Thyroid gland (tissue), 4 donors: ENCODE measurements around the gene RASGRP1. TPM values are rescaled to one million over a fixed set of nuclear protein-coding genes. Genes with fewer than 3 reads are reported as not detected.
"Not testable (repeated sequence)": the region's sequence is repeated elsewhere in the genome, so short reads cannot be mapped to it uniquely, and the experiment has no call there.

Experiments used
- DNase-seq, 2 donors: peaks; one replicate each; pipeline ENCODE4 v3.0.0-alpha.2; 2019
- H3K27ac ChIP-seq, 3 donors: fragments of 200-600 bp; sonication (generic); 1 replicate in 2 of 3; 2 replicates in 1 of 3; pipeline ENCODE4 v1.5.1; 2016 to 2019; ENCODE audit warnings: mild to moderate bottlenecking in 1 of 3, moderate library complexity in 1 of 3
- H3K27me3 ChIP-seq: fragments of 200-600 bp; sonication (generic); one replicate; pipeline ENCODE4 v1.5.1; 2019
- H3K36me3 ChIP-seq, 2 donors: fragments of 200-600 bp; sonication (generic); one replicate each; pipeline ENCODE4 v1.5.1; 2016 to 2019
- H3K4me1 ChIP-seq, 2 donors: fragments of 200-600 bp; sonication (generic); one replicate each; pipeline ENCODE4 v1.5.1; 2017 to 2019
- H3K4me3 ChIP-seq, 3 donors: fragments of 200-600 bp; sonication (generic); replicated peaks in 1 of 3; 1 replicate in 2 of 3; 2 replicates in 1 of 3; pipeline ENCODE4 v1.5.1; 2016; ENCODE audit warnings: mild to moderate bottlenecking in 1 of 3
- H3K9me3 ChIP-seq: fragments of 200-600 bp; sonication (generic); one replicate; pipeline ENCODE4 v1.5.1; 2017
- POLR2A ChIP-seq, 2 donors: fragments of 450-650 bp; IDR thresholded peaks; one replicate each; pipeline ENCODE4 v1.6.1; 2017; ENCODE audit warnings: antibody characterized with exemption in 2 of 2, mild to moderate bottlenecking in 2 of 2, moderate library complexity in 1 of 2
- WGBS, 2 donors: methylation state at CpG; one replicate each; pipeline ENCODE4 v1.1.5; 2017; 5-methylcytosine and 5-hydroxymethylcytosine counted together
- intact Hi-C: fragments of 100-400 bp; cut with DNase I; formaldehyde crosslinking; loops from one replicate; pipeline ENCODE4 v1.15.1; 2023
- total RNA-seq, 4 donors: library from RNA; depleted of rRNA; stranded (reverse); fragments of >200 nt; gene quantifications; one replicate each; pipeline ENCODE4 v1.2.3, GENCODE V29; 2016
- TF ChIP-seq, protein P1 (sequence below), 6 experiments: fragments of 200-600 bp in 3 of 6; fragments of 450-650 bp in 3 of 6; sonication (generic) in 3 of 6; IDR thresholded peaks; one replicate each; pipeline ENCODE4 v1.5.1; 2016 to 2019; ENCODE audit warnings: antibody characterized with exemption in 6 of 6, mild to moderate bottlenecking in 2 of 6, inconsistent platforms in 1 of 6, moderate library complexity in 1 of 6

RASGRP1 gene
- total RNA-seq, 4 donors from 2014 or later = 0.24 to 1.9 (median 0.89) TPM

DNA sequence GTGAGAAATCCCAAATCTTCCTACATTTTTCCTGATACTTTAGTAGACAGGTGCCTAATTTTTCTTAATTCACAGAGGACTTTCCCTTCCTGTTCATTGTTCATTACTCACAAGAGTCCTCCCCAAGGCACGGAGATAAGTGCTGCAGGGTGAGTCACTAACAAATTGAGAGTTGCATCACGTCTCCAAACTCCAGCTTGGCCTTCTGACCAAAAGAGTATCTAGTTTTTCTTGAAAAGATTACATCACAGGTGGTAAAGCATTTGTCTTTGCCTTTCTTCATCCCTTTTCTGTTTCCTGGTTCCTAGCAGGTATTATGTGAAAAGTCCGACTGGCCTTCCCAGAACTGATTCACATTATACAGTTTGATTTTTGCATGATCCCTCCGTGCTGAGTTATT, 24.9 kb upstream of the RASGRP1 start:
- DNase-seq = no peak
- Histone ChIP-seq H3K36me3 (no peaks in the 10 kb centered on the region), H3K9me3 (no peaks in the 10 kb centered on the region), H3K27ac (no peak overlapping the region), H3K4me3 (no peak overlapping the region), H3K4me1 (no peaks in the 10 kb centered on the region), H3K27me3 (no peaks in the 10 kb centered on the region)
- WGBS, 2 donors = 59 to 73% methylated on average over 4 of the region's 4 CpGs
- TF ChIP-seq, protein P1, sequence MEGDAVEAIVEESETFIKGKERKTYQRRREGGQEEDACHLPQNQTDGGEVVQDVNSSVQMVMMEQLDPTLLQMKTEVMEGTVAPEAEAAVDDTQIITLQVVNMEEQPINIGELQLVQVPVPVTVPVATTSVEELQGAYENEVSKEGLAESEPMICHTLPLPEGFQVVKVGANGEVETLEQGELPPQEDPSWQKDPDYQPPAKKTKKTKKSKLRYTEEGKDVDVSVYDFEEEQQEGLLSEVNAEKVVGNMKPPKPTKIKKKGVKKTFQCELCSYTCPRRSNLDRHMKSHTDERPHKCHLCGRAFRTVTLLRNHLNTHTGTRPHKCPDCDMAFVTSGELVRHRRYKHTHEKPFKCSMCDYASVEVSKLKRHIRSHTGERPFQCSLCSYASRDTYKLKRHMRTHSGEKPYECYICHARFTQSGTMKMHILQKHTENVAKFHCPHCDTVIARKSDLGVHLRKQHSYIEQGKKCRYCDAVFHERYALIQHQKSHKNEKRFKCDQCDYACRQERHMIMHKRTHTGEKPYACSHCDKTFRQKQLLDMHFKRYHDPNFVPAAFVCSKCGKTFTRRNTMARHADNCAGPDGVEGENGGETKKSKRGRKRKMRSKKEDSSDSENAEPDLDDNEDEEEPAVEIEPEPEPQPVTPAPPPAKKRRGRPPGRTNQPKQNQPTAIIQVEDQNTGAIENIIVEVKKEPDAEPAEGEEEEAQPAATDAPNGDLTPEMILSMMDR (IDR thresholded peaks at IDR 0.05) = no peak
- TF ChIP-seq POLR2A (IDR thresholded peaks at IDR 0.05) = no peak
- intact Hi-C loops = no loop called here

DNA sequence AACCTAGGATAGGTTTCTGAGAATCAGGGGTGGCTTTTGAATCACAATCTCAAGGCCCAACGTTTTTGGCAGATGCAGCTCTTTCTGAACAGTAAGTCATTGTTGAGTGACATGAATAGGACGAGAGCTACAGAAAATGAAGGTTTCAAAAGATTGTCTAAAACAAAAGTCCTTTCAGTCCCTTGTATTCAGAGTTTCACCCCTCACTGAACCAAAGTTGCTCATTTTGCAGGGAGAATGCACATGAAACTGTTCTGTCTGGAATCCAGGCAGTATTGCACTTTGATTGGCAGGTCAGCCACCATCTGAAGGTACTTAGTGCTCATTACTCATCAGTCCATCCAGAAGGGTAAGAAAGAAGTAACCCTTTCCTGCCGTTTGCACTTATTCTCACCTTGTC, 24.1 kb upstream of the RASGRP1 start:
- 42 to 51% methylated on average over 3 of the region's 3 CpGs for WGBS, 2 donors
- H3K27ac ChIP-seq = no peak overlapping the region
- no peak for DNase-seq
- no peak overlapping the region for H3K4me3 ChIP-seq
- no peak for TF ChIP-seq POLR2A (IDR thresholded peaks at IDR 0.05)
- TF ChIP-seq, protein P1 (IDR thresholded peaks at IDR 0.05) = no peak
- no peaks in the 10 kb centered on the region for H3K36me3 ChIP-seq
- H3K9me3 ChIP-seq = no peaks in the 10 kb centered on the region
- intact Hi-C loops = no loop called here
- H3K4me1 ChIP-seq = no peaks in the 10 kb centered on the region
- no peaks in the 10 kb centered on the region for H3K27me3 ChIP-seq

DNA sequence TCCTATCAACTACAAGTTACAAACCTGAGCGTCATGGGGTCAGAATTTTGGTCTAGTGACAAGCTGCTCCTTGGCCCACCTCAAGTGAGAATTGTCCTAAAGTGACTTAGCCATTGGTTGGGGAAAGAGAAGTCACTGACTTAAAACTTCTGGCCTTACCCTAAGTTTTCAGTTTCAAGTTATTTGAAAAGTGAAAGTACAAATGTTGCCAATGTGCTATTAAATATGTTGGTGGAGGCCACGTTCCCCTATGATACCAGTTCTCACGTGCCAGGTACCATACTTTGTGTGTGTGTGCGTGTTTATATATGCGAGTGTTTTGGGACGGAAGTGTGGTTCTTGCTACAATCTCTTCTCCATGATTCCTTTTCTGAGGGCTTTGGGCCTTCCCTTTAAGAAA, 22.6 kb upstream of the RASGRP1 start:
- Histone ChIP-seq H3K27ac (no peak overlapping the region), H3K4me3 (no peak overlapping the region), H3K36me3 (no peaks in the 10 kb centered on the region), H3K27me3 (no peaks in the 10 kb centered on the region), H3K9me3 (no peaks in the 10 kb centered on the region), H3K4me1 (no peaks in the 10 kb centered on the region)
- TF ChIP-seq, protein P1 (IDR thresholded peaks at IDR 0.05) = no peak
- TF ChIP-seq POLR2A (IDR thresholded peaks at IDR 0.05) = no peak
- no peak for DNase-seq
- WGBS, 2 donors = 87 to 94% methylated on average over 6 of the region's 6 CpGs
- intact Hi-C loops = no loop called here

DNA sequence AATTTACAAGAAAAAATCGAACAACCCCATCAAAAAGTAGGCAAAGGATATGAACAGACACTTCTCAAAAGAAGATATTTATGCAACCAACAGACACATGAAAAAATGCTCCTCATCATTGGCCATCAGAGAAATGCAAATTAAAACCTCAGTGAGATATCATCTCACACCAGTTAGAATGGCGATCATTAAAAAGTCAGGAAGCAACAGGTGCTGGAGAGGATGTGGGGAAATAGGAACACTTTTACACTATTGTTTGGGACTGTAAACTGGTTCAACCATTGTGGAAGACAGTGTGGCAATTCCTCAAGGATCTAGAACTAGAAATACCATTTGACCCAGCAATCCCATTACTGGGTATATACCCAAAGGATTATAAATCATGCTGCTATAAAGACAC, 21.4 kb upstream of the RASGRP1 start:
- intact Hi-C loops, H3K36me3 ChIP-seq, H3K9me3 ChIP-seq, H3K27me3 ChIP-seq, H3K4me3 ChIP-seq, DNase-seq, H3K27ac ChIP-seq, H3K4me1 ChIP-seq: not testable (repeated sequence)
- 86 to 96% methylated on average over 2 of the region's 2 CpGs for WGBS, 2 donors

DNA sequence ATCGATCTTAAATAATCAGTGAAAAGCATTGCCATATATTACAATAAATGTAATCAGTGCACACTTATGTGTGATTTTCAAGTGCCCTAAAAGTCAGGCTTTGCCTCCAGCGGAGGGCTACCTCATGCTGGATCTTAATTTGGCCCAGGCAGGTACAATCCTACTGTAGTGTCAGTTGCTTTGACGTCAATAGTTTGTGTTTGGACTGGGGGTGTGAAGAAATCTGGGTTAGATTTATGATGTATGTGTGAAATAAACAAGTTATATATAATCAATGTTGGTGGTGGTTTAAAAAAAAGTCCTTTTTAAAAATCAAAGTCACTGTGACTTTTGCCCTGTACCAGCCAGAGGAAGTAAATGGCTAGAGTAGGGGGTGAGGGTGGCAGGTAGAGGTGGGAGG, 14.0 kb upstream of the RASGRP1 start:
- Histone ChIP-seq H3K27me3 (no peaks in the 10 kb centered on the region), H3K4me1 (no peaks in the 10 kb centered on the region), H3K4me3 (no peak overlapping the region), H3K36me3 (no peaks in the 10 kb centered on the region), H3K9me3 (no peaks in the 10 kb centered on the region), H3K27ac (no peak overlapping the region)
- intact Hi-C loops = no loop called here
- TF ChIP-seq, protein P1 (IDR thresholded peaks at IDR 0.05) = no peak
- TF ChIP-seq POLR2A (IDR thresholded peaks at IDR 0.05) = no peak
- WGBS, 2 donors = 91 to 94% methylated on average over 3 of the region's 3 CpGs
- no peak for DNase-seq

DNA sequence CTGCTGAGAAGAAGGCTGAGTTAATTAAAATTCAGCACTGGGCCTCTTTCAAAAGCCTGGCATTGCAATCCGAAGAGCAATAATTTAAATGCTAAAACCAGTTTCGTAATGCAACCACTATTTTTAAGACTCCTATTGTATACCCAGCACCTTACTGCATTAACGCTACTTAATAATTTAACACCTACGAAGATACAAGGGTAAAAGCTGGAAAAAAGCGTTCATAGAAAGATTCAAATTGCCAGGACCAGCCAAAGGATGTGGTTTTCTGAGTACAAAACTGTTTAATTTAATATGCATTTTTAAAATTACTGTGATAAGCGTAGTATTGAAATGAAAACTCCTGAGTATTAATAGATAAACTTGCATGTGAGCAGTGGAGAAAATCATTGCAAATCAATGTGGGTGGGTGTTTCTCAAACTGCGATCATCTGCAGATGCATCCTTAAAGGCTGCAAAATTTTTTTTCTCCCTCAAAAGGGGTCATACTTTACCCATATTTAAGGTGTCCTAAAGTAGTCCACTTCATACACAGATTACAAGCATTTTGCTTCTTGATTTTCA, 12.9 kb upstream of the RASGRP1 start:
- intact Hi-C loops = no loop called here
- H3K27me3 ChIP-seq = no peaks in the 10 kb centered on the region
- H3K4me3 ChIP-seq = no peak overlapping the region
- whole genome bisulfite sequencing, 2 donors = 85 to 90% methylated on average over 7 of the region's 7 CpGs
- no peak for TF ChIP-seq POLR2A (IDR thresholded peaks at IDR 0.05)
- TF ChIP-seq, protein P1 (IDR thresholded peaks at IDR 0.05) = no peak
- no peak for DNase-seq
- H3K36me3 ChIP-seq = no peaks in the 10 kb centered on the region
- no peaks in the 10 kb centered on the region for H3K4me1 ChIP-seq
- no peak overlapping the region for H3K27ac ChIP-seq
- no peaks in the 10 kb centered on the region for H3K9me3 ChIP-seq
